Glomerular endothelial cell (primary cell): ENCODE data around the gene JPH3. TPM values are rescaled to one million over a fixed set of nuclear protein-coding genes. Genes with fewer than 3 reads are reported as not detected.

Experiments used
- DNase-seq: peaks from one replicate; pipeline ENCODE4 v3.0.0-alpha.2; 2011; ENCODE audit warnings: low read depth, low spot score; ENCODE audit errors: extremely low read depth
- total RNA-seq: library from RNA; depleted of rRNA; stranded (reverse); fragments of >200 nt; gene quantifications from 2 replicates; pipeline ENCODE4 v1.2.3, GENCODE V29; 2015

Gene JPH3
- total RNA-seq, 1 donor from 2014 or later = 0.23 TPM

DNA sequence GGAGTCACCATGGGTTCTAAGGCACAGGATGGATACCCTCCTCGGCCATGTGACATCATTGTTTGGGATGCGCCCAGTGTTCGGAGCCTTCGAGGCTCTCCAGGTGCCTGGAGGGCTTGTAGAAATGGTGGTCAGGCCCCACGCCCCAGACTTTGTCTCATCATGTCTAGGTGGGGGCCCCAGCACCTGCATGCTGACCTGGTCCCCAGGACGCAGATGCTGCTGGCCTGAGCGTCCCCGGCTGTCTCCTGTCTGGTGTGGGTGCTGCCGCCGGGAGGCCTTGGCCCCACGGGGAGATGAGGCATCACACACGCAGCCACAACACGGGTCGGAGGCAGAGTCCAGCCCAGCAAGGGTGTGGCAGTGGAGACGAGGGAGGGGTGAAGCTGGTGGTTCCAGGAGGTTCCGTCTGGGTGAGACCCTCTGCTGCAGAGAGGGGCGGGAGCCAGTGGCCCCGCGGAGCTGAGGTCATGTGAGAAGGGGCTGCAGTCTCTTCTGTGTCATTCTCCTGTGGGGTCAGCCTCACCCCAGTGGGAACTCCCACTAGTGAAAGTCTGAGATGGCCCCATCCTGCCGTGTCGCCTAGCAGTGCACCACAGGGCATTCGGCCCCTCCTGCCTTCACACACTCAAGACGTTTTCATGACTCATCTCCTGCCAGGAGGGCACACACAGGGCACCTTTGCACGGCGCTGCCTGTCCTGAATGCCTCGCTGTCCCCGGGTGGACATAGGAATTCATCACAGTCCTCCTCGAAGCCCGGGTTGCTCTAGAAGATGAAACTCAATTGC is 46.6 kb downstream of the JPH3 start:
- DNase-seq = no peak

- no peak for DNase-seq
These were observed 50.1 kb downstream of the JPH3 start for GRCh38 chr16:87652386-87652785.

- no peak for DNase-seq
These were observed 50.5 kb downstream of the JPH3 start for GRCh38 chr16:87652799-87653198.

- no peak for DNase-seq
These were observed 50.9 kb downstream of the JPH3 start for GRCh38 chr16:87653234-87653633.

GRCh38 chr16:87654826-87655225 is 52.5 kb downstream of the JPH3 start:
- DNase-seq = no peak

DNA sequence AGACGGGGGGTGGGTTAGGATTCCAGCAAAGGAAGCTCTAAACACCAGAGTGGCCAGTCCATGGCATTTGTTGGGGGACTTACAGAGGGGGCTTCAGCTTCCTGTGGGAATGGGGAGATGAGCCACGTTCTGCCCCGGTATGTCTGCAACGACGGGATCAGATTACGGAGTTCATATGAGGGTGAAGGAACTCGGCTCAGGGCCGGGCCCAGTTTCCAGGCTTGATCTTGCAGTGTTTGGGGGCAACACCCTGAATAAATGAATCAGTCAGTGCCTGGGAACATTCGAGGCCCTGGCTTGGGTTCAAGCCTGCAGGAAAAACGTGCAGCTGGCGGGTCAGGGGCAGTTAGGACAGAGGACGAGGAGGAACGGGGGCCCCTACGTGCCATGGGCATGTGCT is 54.0 kb downstream of the JPH3 start:
- no peak for DNase-seq

DNA sequence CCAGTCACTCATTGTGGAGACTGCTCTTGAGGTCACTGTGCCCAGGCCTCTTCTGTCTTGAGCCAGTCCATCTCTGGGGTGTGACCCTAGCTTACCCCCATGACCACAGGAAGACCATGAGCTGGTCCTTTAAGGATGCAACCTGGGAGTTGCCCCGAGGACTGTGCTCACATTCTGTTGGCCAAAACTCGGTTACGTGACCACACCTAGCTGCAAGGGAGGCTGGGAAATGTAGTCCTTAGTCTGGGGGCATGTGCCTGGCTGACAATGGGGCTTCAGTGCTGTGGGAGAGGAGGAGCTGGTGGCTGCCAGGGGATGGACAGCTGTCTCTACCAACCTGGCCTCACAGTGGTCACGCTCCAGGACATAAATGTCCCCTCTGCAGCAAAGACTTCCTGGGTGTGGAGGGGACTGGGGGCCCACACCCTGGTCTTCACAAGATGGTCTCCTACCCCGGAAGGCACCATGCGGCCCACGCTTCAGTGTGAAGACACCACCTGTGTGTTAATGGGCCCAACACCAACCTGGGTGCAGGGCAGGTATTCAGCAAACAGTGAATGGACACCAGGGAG is 55.4 kb downstream of the JPH3 start:
- no peak for DNase-seq

GRCh38 chr16:87658564-87659225 is 56.4 kb downstream of the JPH3 start:
- no peak for DNase-seq

DNA sequence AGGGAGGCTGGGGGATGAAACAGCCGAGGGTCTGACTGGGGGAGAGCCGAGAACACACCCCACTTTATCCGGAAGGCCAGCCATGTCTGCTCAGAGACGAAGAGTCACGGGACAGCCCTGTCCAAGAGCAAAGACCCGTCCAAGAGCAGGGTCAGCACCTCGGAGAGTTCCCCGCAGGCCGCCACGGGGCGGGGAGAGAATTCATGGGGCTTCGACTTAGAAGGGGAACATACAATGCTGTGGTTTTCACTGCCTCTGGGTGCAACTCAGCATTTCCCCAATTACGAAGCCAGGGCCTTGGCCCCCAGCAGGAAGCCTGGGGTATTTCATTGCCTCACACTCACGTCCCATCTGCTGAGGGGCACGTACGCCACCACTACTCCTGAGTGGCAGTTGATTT is 59.3 kb downstream of the JPH3 start:
- no peak for DNase-seq

GRCh38 chr16:87662254-87663204 is 60.2 kb downstream of the JPH3 start:
- no peak for DNase-seq

- DNase-seq = no peak
These were observed 62.5 kb downstream of the JPH3 start for GRCh38 chr16:87664792-87665191.

DNA sequence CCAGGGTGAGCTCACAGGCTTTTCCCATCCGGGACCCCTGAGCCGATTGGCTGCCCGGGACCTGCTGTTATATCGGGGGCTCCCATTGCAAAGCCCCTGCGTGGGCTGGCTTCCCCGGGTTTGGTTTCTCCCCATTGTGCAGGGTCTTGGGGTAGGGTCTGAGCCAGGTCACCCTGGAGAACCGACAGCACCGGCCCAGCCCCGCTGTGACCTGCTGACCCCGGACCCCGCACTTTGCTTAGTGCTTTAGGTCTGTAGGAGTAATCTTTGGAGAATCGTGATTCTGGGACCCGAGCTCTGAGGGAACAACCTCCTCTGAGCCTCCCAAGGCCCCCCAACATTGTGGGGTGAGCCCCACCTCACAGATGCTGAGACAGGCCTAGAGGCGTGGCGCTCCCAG is 62.9 kb downstream of the JPH3 start:
- DNase-seq = no peak

DNA sequence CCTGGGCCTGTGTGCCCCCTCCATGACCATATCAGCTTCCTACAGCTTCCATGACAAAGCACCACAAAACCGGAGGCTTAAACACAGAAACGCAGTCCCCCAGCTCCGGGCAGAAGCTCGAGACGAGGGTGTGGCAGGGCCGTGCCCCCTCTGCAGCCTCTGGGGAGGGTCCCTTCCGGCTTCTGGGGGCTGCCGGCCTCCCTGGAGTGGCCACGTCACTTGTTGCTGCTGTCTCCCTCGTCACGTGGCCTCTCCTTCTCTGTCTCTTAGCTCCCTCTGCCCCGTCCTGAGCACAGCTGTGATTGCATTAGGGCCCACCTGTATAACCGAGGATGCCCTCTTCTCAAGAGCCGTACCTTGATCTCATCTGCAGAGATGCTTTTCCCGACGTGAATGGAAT is 64.6 kb downstream of the JPH3 start:
- DNase-seq = no peak

GRCh38 chr16:87667443-87667842 is 65.1 kb downstream of the JPH3 start:
- DNase-seq = no peak

DNA sequence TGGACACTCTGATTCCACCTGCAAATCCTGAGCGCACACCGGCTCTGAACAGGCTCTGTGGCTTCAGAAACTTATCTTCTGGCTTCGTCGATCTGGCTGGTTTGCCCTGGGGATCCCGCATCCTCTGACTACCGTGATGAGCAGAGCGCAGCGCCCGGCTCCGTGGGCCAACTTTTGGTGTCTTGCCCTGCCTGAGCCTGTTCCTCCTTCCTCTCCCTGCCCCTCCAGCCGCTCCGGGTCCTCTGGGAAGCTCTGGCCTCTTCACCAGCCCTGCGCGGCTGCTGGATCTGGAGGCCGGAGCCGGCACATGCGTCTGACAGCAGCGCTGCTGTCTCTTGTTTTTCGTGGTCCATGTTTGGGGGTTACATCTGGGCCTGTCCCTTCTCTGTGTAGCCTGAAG is 65.6 kb downstream of the JPH3 start:
- DNase-seq = no peak

DNA sequence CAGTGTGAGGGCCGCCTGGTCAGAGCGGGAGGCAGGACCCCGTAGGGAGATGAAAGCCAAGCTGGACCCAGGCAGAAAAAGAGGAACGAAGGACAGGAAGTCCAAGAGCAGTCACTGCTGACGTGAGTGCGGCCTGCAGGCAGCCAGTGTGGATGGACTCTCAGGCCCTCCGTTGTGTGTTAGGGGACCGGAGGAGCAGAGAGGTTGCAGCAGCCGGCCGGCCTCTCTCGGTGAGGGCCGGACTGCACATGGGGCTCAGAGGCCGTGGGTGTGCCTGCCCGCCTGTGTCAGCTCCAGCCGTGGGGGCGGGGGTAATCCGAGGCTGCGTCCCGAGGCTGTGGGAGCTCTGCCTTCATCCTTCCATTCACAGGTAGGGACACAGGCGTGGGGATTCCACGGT is 67.4 kb downstream of the JPH3 start:
- no peak for DNase-seq

- DNase-seq = no peak
These were observed 68.9 kb downstream of the JPH3 start for GRCh38 chr16:87671221-87671620.

DNA sequence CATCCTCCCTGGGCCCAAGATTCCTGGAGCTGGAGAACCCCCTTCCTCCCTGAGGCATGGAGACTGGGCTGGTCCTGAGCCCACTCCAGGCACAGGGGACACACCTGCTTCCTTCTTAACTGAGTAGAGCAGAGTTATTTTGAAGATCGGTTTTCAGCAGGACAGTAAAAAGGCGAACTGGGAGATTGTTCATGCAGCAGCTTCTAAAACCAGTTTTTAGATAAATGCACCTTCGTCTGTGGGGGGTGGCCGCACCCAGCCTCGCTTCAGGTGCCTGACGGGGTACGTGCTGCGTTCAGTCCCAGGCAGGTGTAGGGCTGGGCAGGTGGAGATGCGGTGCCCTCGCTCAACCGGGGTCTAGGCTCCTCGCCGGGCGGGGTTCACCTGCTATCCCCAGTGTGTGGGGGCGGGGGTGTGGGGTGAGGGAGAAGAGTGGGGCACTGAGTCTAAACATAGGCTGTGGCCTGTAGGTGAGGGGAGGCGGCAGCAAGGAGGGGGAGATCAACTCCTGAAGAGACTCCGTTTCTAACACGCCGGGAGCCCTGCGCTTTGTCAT is 69.5 kb downstream of the JPH3 start:
- DNase-seq = no peak

GRCh38 chr16:87674419-87674818 is 72.1 kb downstream of the JPH3 start:
- no peak for DNase-seq

- no peak for DNase-seq
These were observed 72.9 kb downstream of the JPH3 start for GRCh38 chr16:87675111-87675719.
